K562 (cell line): Measurements from ENCODE around the gene CD46. TPM values are rescaled to one million over a fixed set of nuclear protein-coding genes. Genes with fewer than 3 reads are reported as not detected.
A peak's percentile ranks its signal among the peaks of the same experiment; 100 is the strongest.

Experiments
- ARID3B ChIP-seq: fragments of 250-450 bp; sonication (Bioruptor Pico); IDR thresholded peaks from 2 replicates; pipeline ENCODE4 v1.4.0; 2020; ENCODE audit warnings: borderline replicate concordance
- ATF2 ChIP-seq: sonication (generic); formaldehyde crosslinking; IDR thresholded peaks from 2 replicates; pipeline ENCODE4 v1.8.1; 2022; ENCODE audit warnings: missing genetic modification reagents
- CREB3L1 ChIP-seq: fragments of 450-650 bp; IDR thresholded peaks from 2 replicates; pipeline ENCODE4 v1.6.1; 2014; ENCODE audit warnings: low read depth, mild to moderate bottlenecking, moderate library complexity, borderline replicate concordance
- CTBP1 ChIP-seq: fragments of 450-650 bp; IDR thresholded peaks from 2 replicates; pipeline ENCODE4 v1.6.1; 2016; ENCODE audit warnings: borderline replicate concordance
- DMBX1 ChIP-seq: fragments of 250-450 bp; sonication (Bioruptor Pico); IDR thresholded peaks from 2 replicates; pipeline ENCODE4 v1.8.0; 2022; ENCODE audit warnings: inconsistent platforms, mild to moderate bottlenecking, moderate library complexity, borderline replicate concordance
- DNMT1 ChIP-seq: fragments of 450-650 bp; IDR thresholded peaks from 2 replicates; pipeline ENCODE4 v1.6.1; 2016; ENCODE audit warnings: antibody characterized with exemption, mild to moderate bottlenecking
- EHMT2 ChIP-seq: fragments of 450-650 bp; IDR thresholded peaks from 2 replicates; pipeline ENCODE4 v1.6.1; 2018; ENCODE audit warnings: antibody characterized with exemption
- HMBOX1 ChIP-seq: sonication (generic); IDR thresholded peaks from 2 replicates; pipeline ENCODE4 v1.6.1; 2016
- NRF1 ChIP-seq, 2 experiments: fragments of 450-650 bp; IDR thresholded peaks in 1 of 2; conservative IDR thresholded peaks in 1 of 2; 2 replicates each; pipeline ENCODE4 v1.6.1; 2014; ENCODE audit warnings: mild to moderate bottlenecking in 2 of 2
- RBM25 ChIP-seq: fragments of 200-400 bp; formaldehyde crosslinking; IDR thresholded peaks from 2 replicates; pipeline ENCODE4 v1.6.1; 2018; ENCODE audit warnings: low read length, low read depth, moderate library complexity; ENCODE audit not compliant: severe bottlenecking
- SMAD4 ChIP-seq: fragments of 250-450 bp; sonication (Bioruptor Pico); conservative IDR thresholded peaks from 2 replicates; pipeline ENCODE4 v1.8.0; 2021; ENCODE audit warnings: inconsistent platforms, mild to moderate bottlenecking, moderate library complexity
- TAF9B ChIP-seq: fragments of 450-650 bp; IDR thresholded peaks from 2 replicates; pipeline ENCODE4 v1.6.1; 2018; ENCODE audit warnings: mild to moderate bottlenecking; ENCODE audit not compliant: partially characterized antibody
- ZBTB11 ChIP-seq, 3 experiments: fragments of 200-800 bp in 1 of 3; fragments of 250-450 bp in 1 of 3; fragments of 450-650 bp in 1 of 3; sonication (Bioruptor Pico) in 1 of 3; sonication (Bioruptor generic) in 1 of 3; formaldehyde crosslinking in 1 of 3; IDR thresholded peaks; 2 replicates each; pipeline versions ENCODE4 v1.6.1 to v1.8.0; 2016 to 2022; ENCODE audit warnings: mild to moderate bottlenecking in 2 of 3, missing genetic modification characterization in 2 of 3, missing compliant biosample characterization in 1 of 3, moderate library complexity in 1 of 3
- ZBTB9 ChIP-seq: fragments of 450-650 bp; formaldehyde crosslinking; IDR thresholded peaks from 2 replicates; pipeline ENCODE4 v1.4.0; 2020; ENCODE audit warnings: mild to moderate bottlenecking, moderate library complexity
- ZNF551 ChIP-seq: fragments of 250-450 bp; sonication (Bioruptor Pico); IDR thresholded peaks from 2 replicates; pipeline ENCODE4 v1.5.0; 2021; ENCODE audit warnings: mild to moderate bottlenecking, moderate library complexity
- ZNF778 ChIP-seq: fragments of 450-650 bp; formaldehyde crosslinking; IDR thresholded peaks from 2 replicates; pipeline ENCODE4 v1.4.0; 2020; ENCODE audit warnings: mild to moderate bottlenecking, moderate library complexity
- polyA plus RNA-seq, 8 experiments: library from polyadenylated mRNA; depleted of rRNA in 4 of 8; stranded (reverse) in 5 of 8; unstranded in 3 of 8; fragments of >200 nt; fragmentation: Nextera tagmentation in 2 of 8; fragmentation: Illumina TruSeq in 1 of 8; extraction: Ambion mirVana in 2 of 8; extraction: Trizol in 1 of 8; gene quantifications; 2 replicates each; pipeline versions ENCODE4 v1.2.1 to v1.2.3, GENCODE V29; 2011 to 2014; ENCODE audit warnings: inconsistent platforms in 1 of 8, missing spikeins in 1 of 8
- total RNA-seq, 7 experiments: library from RNA; depleted of rRNA in 6 of 7; stranded (reverse); fragments of >200 nt in 6 of 7; fragmentation: Illumina TruSeq in 2 of 7; extraction: Trizol in 2 of 7; gene quantifications; 2 replicates each; pipeline versions ENCODE4 v1.2.1 to v1.2.3, GENCODE V29; 2011 to 2021; ENCODE audit warnings: low replicate concordance in 1 of 7

CD46 gene
- total and polyA plus RNA-seq, 9 of the 15 experiments (the other 6 are each of a cell fraction or from before 2014, with no cell fraction given): 87.9 to 374 (median 156) TPM

- TF ChIP-seq ZNF551 (CRISPR knock-in tag) (no peak), SMAD4 (CRISPR knock-in tag) (peak; percentile 66; the same call in 1 of the 2 replicates), ZBTB9 (0 out of 2 replicates have a peak, but pooled peaks have one; percentile 64), ZBTB11 (CRISPR knock-in tag; IDR thresholded peaks at IDR 0.05) (peak in 1 of 3 experiments; percentile 48; a peak in 1 of 6 replicates), ZNF778 (no peak), DNMT1 (no peak), ATF2 (CRISPR knock-in tag) (no peak), EHMT2 (0 out of 2 replicates have a peak, but pooled peaks have one; percentile 48), ARID3B (CRISPR knock-in tag) (no peak), CREB3L1 (peak; percentile 42; the same call in 1 of the 2 replicates), DMBX1 (CRISPR knock-in tag) (peak; percentile 79; the same call in 1 of the 2 replicates), TAF9B (no peak), NRF1 (conservative IDR thresholded peaks at IDR 0.05 in 1 of 2, IDR thresholded peaks at IDR 0.05 in 1 of 2) (peak in 1 of 2 experiments; percentile 20; a peak in 1 of 4 replicates), RBM25 (no peak), HMBOX1 (no peak), CTBP1 (peak; percentile 70)
These were observed 54.1 kb downstream of the CD46 start (continued) for GRCh38 chr1:207805841-207806421.
